Skeletal muscle satellite cell (primary cell): ENCODE measurements around the gene OTOP3.
A peak's percentile ranks its signal among the peaks of the same experiment; 100 is the strongest.
"Not testable (repeated sequence)": the region's sequence is repeated elsewhere in the genome, so short reads cannot be mapped to it uniquely, and the experiment has no call there.

Experiments used
- H3K27me3 ChIP-seq: 2 replicates; pipeline ENCODE4 v1.7.0; 2013; ENCODE audit warnings: low read length; ENCODE audit not compliant: control insufficient read depth, insufficient read depth
- H3K36me3 ChIP-seq: 2 replicates; pipeline ENCODE4 v1.7.0; 2013; ENCODE audit warnings: mild to moderate bottlenecking, control low read depth, low read length; ENCODE audit not compliant: insufficient read depth
- H3K4me1 ChIP-seq: 2 replicates; pipeline ENCODE4 v1.7.0; 2013; ENCODE audit warnings: low read length; ENCODE audit not compliant: control insufficient read depth, insufficient read depth
- H3K4me2 ChIP-seq: 2 replicates; pipeline ENCODE4 v1.7.0; 2013; ENCODE audit warnings: mild to moderate bottlenecking, low read length
- H3K4me3 ChIP-seq: 2 replicates; pipeline ENCODE4 v1.7.0; 2013; ENCODE audit warnings: low read length
- H3K9ac ChIP-seq: 2 replicates; pipeline ENCODE4 v1.7.0; 2013; ENCODE audit warnings: mild to moderate bottlenecking, low read depth, low read length, moderate library complexity
- H3K9me3 ChIP-seq: replicated peaks from 2 replicates; pipeline ENCODE4 v1.7.0; 2013; ENCODE audit warnings: mild to moderate bottlenecking, control low read depth, low read length

The OTOP3 gene

DNA sequence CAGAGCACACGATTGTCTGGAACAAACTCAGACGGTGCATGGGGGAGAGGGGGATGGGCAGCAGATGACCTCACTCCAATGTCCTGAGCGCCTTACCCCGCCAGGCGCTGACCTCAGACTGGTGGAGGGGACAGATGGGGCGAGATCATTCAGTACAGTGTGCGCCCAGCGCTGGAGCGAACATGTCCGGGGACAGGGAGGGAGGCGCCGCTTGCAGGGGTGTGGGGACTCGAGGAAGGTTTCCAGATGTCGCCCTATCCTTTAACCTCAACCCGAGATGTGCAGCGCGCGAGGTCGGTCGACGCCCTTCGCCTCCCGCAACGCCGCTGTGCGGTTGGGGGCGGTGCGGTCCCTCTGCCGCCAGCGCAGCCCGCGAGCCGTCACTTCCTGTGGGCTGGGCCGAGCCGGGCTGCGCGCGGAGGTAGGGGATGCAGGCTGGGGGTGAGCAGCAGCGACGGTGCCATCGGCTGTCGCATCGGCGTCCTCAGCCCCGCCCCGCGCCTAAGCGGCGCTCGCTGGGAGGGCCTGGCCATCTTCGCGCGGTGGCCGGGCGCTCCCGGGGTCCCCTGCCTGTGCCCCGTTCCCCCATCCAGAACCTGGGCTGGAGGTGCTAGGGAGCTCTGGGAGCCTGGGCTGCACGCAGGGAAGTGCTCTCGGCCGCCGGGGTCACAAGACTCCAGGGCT, 46.4 kb downstream of the OTOP3 start:
- H3K9ac ChIP-seq: peak overlapping the region; percentile 76
- peak overlapping the region; percentile 88 for H3K4me3 ChIP-seq
- H3K27me3 ChIP-seq: no peaks in the 10 kb centered on the region
- H3K9me3 ChIP-seq: no peaks in the 10 kb centered on the region
- peak overlapping the region; percentile 93 for H3K4me2 ChIP-seq
- H3K4me1 ChIP-seq: peaks cover 16% of the 10 kb centered on the region
- H3K36me3 ChIP-seq: no peaks in the 10 kb centered on the region

DNA sequence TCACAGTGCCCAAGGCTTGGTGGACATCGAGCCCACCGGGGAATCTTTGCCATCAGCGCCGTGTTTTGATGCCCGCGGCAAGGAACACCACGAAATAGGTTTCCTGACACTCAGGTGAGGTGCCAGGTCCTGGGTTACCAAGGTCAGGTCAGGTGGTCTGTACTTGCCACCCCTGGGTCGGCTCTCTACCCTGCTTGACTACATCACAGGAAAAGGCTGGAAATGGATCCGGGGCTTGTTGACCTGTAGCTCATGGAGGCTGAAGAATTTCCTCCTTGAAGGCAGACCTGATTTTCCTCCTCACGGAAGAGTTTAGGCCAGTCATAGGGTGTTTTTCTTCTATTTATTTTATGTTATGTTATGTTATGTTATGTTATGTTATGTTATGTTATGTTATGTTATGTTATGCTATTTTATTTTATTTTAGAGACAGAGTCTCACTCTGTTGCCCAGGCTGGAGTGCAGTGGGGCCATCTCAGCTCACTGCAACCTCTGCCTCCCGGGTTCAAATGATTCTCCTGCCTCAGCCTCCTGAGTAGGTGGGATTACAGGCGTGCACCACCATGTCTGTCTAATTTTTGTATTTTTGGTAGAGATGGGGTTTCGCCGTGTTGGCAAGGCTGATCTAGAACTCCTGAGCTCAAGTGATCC, 47.1 kb downstream of the OTOP3 start:
- peak overlapping the region; percentile 76 for H3K9ac ChIP-seq
- H3K4me3 ChIP-seq: peak overlapping the region; percentile 88

GRCh38 chr17:74986206-74986576, 50.5 kb downstream of the OTOP3 start:
- H3K4me3 ChIP-seq: no peak overlapping the region
- no peak overlapping the region for H3K4me2 ChIP-seq
- no peaks in the 10 kb centered on the region for H3K36me3 ChIP-seq
- no peaks in the 10 kb centered on the region for H3K27me3 ChIP-seq
- no peaks in the 10 kb centered on the region for H3K9me3 ChIP-seq
- H3K4me1 ChIP-seq: peaks cover 36% of the 10 kb centered on the region
- H3K9ac ChIP-seq: no peak overlapping the region

More for the DNA sequence above, 47.1 kb downstream of the OTOP3 start:
- Histone ChIP-seq H3K4me1 (peaks cover 16% of the 10 kb centered on the region), H3K4me2 (peak overlapping the region; percentile 93)
- H3K9me3 ChIP-seq, H3K27me3 ChIP-seq, H3K36me3 ChIP-seq: not testable (repeated sequence)

GRCh38 chr17:74987418-74987908, 51.8 kb downstream of the OTOP3 start, which contains the start of gene CDR2L:
TSS of gene CDR2L (plus strand) at chr17:74987632. CDS start at chr17:74988044, 412 bp downstream.
- H3K4me1 ChIP-seq: peaks cover 24% of the 10 kb centered on the region
- H3K27me3 ChIP-seq: no peaks in the 10 kb centered on the region
- H3K4me3 ChIP-seq: peak within 1 kb of the TSS; percentile 97
- H3K4me2 ChIP-seq: peak within 1 kb of the TSS; percentile 86
- peak within 1 kb of the TSS; percentile 83 for H3K9ac ChIP-seq
- no peaks in the 10 kb centered on the region for H3K36me3 ChIP-seq
- no peaks in the 10 kb centered on the region for H3K9me3 ChIP-seq

GRCh38 chr17:74987909-74988711, 52.4 kb downstream of the OTOP3 start:
- Histone ChIP-seq H3K27me3 (no peaks in the 10 kb centered on the region), H3K9ac (peak overlapping the region; percentile 83), H3K4me3 (peak overlapping the region; percentile 97)

GRCh38 chr17:74990581-74991105, 54.9 kb downstream of the OTOP3 start:
- Histone ChIP-seq H3K36me3 (no peaks in the 10 kb centered on the region), H3K9me3 (no peaks in the 10 kb centered on the region), H3K4me1 (peaks cover 28% of the 10 kb centered on the region), H3K9ac (peak overlapping the region; percentile 41), H3K27me3 (no peaks in the 10 kb centered on the region), H3K4me3 (no peak overlapping the region), H3K4me2 (no peak overlapping the region)

More at GRCh38 chr17:74987909-74988711, 52.4 kb downstream of the OTOP3 start:
- Histone ChIP-seq H3K4me1 (peaks cover 21% of the 10 kb centered on the region), H3K36me3 (no peaks in the 10 kb centered on the region), H3K9me3 (no peaks in the 10 kb centered on the region), H3K4me2 (peak overlapping the region; percentile 86)

DNA sequence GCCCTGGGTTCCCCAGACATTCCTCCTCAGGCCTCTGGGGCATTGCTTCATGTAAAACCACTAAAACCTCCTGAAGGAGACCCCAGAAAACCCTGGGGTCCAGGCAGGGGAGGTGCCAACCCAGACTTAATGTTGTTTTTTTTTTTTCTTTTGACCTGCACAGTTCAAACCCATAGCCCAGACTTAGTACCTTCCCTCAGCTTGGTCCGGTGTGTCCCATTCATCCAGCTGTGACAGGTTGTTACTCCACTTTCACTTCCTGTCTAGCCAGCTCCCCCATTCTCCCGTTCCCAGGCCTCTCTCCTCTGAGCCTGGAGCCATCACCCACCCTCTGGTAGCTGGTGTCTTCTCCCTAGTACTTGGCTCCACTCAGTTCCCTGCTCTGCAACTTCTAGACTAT, 56.5 kb downstream of the OTOP3 start:
- Histone ChIP-seq H3K27me3 (no peaks in the 10 kb centered on the region), H3K4me1 (peaks cover 28% of the 10 kb centered on the region), H3K9ac (no peak overlapping the region), H3K4me2 (no peak overlapping the region), H3K9me3 (no peaks in the 10 kb centered on the region), H3K36me3 (no peaks in the 10 kb centered on the region), H3K4me3 (no peak overlapping the region)

- no peak overlapping the region for H3K9ac ChIP-seq
- H3K9me3 ChIP-seq: no peaks in the 10 kb centered on the region
- H3K4me1 ChIP-seq: peaks cover 19% of the 10 kb centered on the region
- H3K4me2 ChIP-seq: no peak overlapping the region
- H3K36me3 ChIP-seq: peaks cover 2% of the 10 kb centered on the region
- H3K27me3 ChIP-seq: no peaks in the 10 kb centered on the region
- no peak overlapping the region for H3K4me3 ChIP-seq
Measured at GRCh38 chr17:74994440-74994839, 58.7 kb downstream of the OTOP3 start.

GRCh38 chr17:74995847-74996246, 60.1 kb downstream of the OTOP3 start:
- no peak overlapping the region for H3K4me2 ChIP-seq
- H3K9ac ChIP-seq: no peak overlapping the region
- peaks cover 2% of the 10 kb centered on the region for H3K36me3 ChIP-seq
- no peaks in the 10 kb centered on the region for H3K9me3 ChIP-seq
- H3K4me1 ChIP-seq: peaks cover 7% of the 10 kb centered on the region
- no peak overlapping the region for H3K4me3 ChIP-seq
- H3K27me3 ChIP-seq: no peaks in the 10 kb centered on the region

- Histone ChIP-seq H3K4me3 (no peak overlapping the region), H3K9me3 (no peaks in the 10 kb centered on the region), H3K4me1 (peaks cover 7% of the 10 kb centered on the region), H3K9ac (no peak overlapping the region), H3K36me3 (peaks cover 22% of the 10 kb centered on the region), H3K4me2 (no peak overlapping the region), H3K27me3 (no peaks in the 10 kb centered on the region)
Measured at GRCh38 chr17:74998783-74999182, 63.1 kb downstream of the OTOP3 start.

GRCh38 chr17:74999523-74999922, 63.8 kb downstream of the OTOP3 start:
- H3K36me3 ChIP-seq: peaks cover 27% of the 10 kb centered on the region
- no peaks in the 10 kb centered on the region for H3K9me3 ChIP-seq
- H3K4me3 ChIP-seq: no peak overlapping the region
- no peaks in the 10 kb centered on the region for H3K27me3 ChIP-seq
- peaks cover 3% of the 10 kb centered on the region for H3K4me1 ChIP-seq
- H3K4me2 ChIP-seq: no peak overlapping the region
- H3K9ac ChIP-seq: no peak overlapping the region
